HEK293T (cell line): Measurements from ENCODE around the gene UGGT1.

Source experiments
- BHLHE40 ChIP-seq: fragments of 450-650 bp; IDR thresholded peaks from 2 replicates; pipeline ENCODE4 v1.6.1; 2016; ENCODE audit warnings: mild to moderate bottlenecking, moderate library complexity, borderline replicate concordance
- HDGF ChIP-seq: fragments of 450-650 bp; IDR thresholded peaks from 2 replicates; pipeline ENCODE4 v1.6.1; 2017; ENCODE audit warnings: antibody characterized with exemption, borderline replicate concordance
- L3MBTL2 ChIP-seq: fragments of 450-650 bp; conservative IDR thresholded peaks from 2 replicates; pipeline ENCODE4 v1.6.1; 2016; ENCODE audit warnings: mild to moderate bottlenecking
- TARDBP ChIP-seq: fragments of 450-650 bp; IDR thresholded peaks from 2 replicates; pipeline ENCODE4 v1.6.1; 2016
- ZNF384 ChIP-seq: fragments of 450-650 bp; IDR thresholded peaks from 2 replicates; pipeline ENCODE4 v1.6.1; 2016

- no peak for TF ChIP-seq TARDBP
- TF ChIP-seq HDGF, result no peak
- no peak for TF ChIP-seq ZNF384
- no peak for TF ChIP-seq BHLHE40
- no peak for TF ChIP-seq L3MBTL2
Measured at GRCh38 chr2:128237081-128237534, 146.1 kb downstream of the UGGT1 start.
